ENCODE results near the gene YJEFN3. TPM values are rescaled to one million over a fixed set of nuclear protein-coding genes. Genes with fewer than 3 reads are reported as not detected.

YJEFN3 gene, protein sequence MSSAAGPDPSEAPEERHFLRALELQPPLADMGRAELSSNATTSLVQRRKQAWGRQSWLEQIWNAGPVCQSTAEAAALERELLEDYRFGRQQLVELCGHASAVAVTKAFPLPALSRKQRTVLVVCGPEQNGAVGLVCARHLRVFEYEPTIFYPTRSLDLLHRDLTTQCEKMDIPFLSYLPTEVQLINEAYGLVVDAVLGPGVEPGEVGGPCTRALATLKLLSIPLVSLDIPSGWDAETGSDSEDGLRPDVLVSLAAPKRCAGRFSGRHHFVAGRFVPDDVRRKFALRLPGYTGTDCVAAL
- 2.1 and 4.3 TPM in 2 replicates for total RNA-seq

GRCh38 chr19:19528721-19529490 lies at the start of gene YJEFN3:
Gene YJEFN3, plus strand, starts transcription at chr19:19528911. Its CDS starts 22 bp downstream, at chr19:19528933.
- DNase-seq (ENCODE audit: low read depth), result no peak
- H3K4me3 ChIP-seq (ENCODE audit: low read depth, low read length), result no peak within 1 kb of the TSS
- H3K27me3 ChIP-seq (ENCODE audit: control insufficient read depth, insufficient read depth, low read length), result no peaks in the 10 kb centered on the region
- H3K36me3 ChIP-seq (ENCODE audit: control insufficient read depth, insufficient read depth, low read length), result no peaks in the 10 kb centered on the region
- no peak for TF ChIP-seq CTCF (IDR thresholded peaks at IDR 0.05; ENCODE audit: insufficient read depth, low read length, poor library complexity, severe bottlenecking)

DNA sequence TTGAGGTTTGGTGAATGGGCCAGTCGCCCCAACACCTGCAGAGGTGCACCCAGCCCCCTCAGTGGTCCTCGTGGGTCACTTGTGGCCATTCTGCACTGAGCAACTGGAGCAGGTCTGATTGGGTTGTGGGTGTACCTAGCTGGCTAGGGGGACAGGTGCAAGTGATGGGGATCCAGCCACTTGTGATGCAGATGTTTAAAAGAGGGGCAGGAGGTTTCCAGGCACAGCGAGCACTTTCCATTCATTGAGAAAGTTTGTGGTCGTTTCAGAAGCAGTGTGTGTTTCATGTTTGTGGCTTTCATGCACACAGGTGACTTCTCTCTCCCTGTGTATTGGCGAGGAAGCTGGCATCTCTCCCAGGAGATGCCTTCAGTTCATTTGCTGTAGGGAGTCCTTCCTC lies 48.0 kb upstream of the YJEFN3 start:
- TF ChIP-seq CTCF (IDR thresholded peaks at IDR 0.05; ENCODE audit: insufficient read depth, low read length, poor library complexity, severe bottlenecking), result no peak
- DNase-seq (ENCODE audit: low read depth), result no peak
- Histone ChIP-seq H3K27me3 (ENCODE audit: control insufficient read depth, insufficient read depth, low read length) (no peaks in the 10 kb centered on the region), H3K36me3 (ENCODE audit: control insufficient read depth, insufficient read depth, low read length) (no peaks in the 10 kb centered on the region), H3K4me3 (ENCODE audit: low read depth, low read length) (no peak overlapping the region)

DNA sequence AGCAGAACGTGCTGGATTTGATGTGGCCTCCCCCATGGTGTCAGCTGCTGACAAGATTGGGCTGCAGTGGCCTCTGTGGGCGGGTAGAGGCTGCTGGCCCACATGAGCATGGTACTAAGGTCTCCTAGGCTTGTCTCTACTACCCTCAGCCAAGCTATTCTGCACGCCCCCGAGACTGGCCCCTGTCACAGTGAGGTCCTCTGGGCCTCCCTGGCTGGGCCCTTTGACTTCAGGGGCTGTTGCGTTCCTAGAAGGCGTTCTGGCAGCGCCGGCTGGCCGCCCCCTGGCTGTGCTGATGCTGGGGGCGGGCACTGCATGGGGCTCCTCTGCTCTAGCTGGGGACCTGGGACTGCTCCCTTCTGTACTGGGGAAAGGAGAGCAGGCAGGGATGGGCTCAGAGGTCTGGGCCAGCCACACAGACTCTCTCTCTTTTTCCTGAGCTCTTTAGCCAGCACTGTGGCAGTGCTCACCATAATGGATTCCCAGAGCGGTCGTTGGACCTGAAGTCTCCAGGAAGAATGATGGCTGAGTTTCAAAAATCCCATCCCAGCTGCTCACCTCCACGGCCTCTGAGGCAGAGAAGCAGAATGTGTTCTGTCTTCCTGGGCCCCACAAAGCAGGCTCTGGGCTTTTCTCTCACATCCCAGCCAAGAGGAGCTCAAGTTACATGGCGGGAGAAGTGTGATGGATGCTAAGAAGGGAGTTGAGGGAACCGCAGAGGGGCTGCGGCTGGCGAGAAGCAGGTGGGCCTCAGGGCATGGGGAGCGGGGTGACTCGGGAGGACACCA lies 45.7 kb upstream of the YJEFN3 start:
- TF ChIP-seq CTCF (IDR thresholded peaks at IDR 0.05; ENCODE audit: insufficient read depth, low read length, poor library complexity, severe bottlenecking), result no peak
- no peak for DNase-seq (ENCODE audit: low read depth)
- Histone ChIP-seq H3K4me3 (ENCODE audit: low read depth, low read length) (no peak overlapping the region), H3K27me3 (ENCODE audit: control insufficient read depth, insufficient read depth, low read length) (no peaks in the 10 kb centered on the region), H3K36me3 (ENCODE audit: control insufficient read depth, insufficient read depth, low read length) (no peaks in the 10 kb centered on the region)

GRCh38 chr19:19485161-19485997 lies 43.3 kb upstream of the YJEFN3 start:
- no peak for TF ChIP-seq CTCF (IDR thresholded peaks at IDR 0.05; ENCODE audit: insufficient read depth, low read length, poor library complexity, severe bottlenecking)
- Histone ChIP-seq H3K4me3 (ENCODE audit: low read depth, low read length) (no peak overlapping the region), H3K36me3 (ENCODE audit: control insufficient read depth, insufficient read depth, low read length) (no peaks in the 10 kb centered on the region), H3K27me3 (ENCODE audit: control insufficient read depth, insufficient read depth, low read length) (no peaks in the 10 kb centered on the region)
- no peak for DNase-seq (ENCODE audit: low read depth)

DNA sequence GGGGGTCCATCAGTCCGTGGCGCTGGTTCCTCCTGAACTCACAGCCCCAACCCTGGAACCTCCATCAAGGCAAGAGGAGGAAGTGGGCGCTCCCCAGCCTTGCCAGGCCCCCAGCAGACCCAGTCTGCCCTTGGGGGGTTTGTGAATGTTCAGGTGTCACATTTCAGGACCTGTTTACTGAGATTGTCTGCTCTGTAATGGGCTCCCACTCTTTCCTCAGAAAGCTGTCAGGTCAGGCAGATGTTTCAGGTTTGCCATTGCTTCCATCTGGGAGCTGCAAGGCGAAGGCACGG lies 42.8 kb upstream of the YJEFN3 start:
- no peaks in the 10 kb centered on the region for H3K36me3 ChIP-seq (ENCODE audit: control insufficient read depth, insufficient read depth, low read length)
- H3K27me3 ChIP-seq (ENCODE audit: control insufficient read depth, insufficient read depth, low read length), result no peaks in the 10 kb centered on the region
- no peak overlapping the region for H3K4me3 ChIP-seq (ENCODE audit: low read depth, low read length)
- TF ChIP-seq CTCF (IDR thresholded peaks at IDR 0.05; ENCODE audit: insufficient read depth, low read length, poor library complexity, severe bottlenecking), result no peak
- DNase-seq (ENCODE audit: low read depth), result no peak

Data from kidney epithelial cell (primary cell).